GM21528 (cell line): ENCODE data around the gene FRRS1.

Experiments used
- ATAC-seq: cut with Tn5 transposase; IDR thresholded peaks from one replicate; pipeline ENCODE4 v1.9.1; 2021; ENCODE audit warnings: mild to moderate bottlenecking, moderate library complexity; ENCODE audit not compliant: unreplicated experiment, low FRiP score

The FRRS1 gene

GRCh38 chr1:99685516-99686180 is 80.8 kb downstream of the FRRS1 start:
- peak; percentile 90 for ATAC-seq

- ATAC-seq, result no peak
Measured at GRCh38 chr1:99682291-99682751, 84.1 kb downstream of the FRRS1 start.

GRCh38 chr1:99681583-99681982 is 84.9 kb downstream of the FRRS1 start:
- ATAC-seq, result no peak

- ATAC-seq, result no peak
Measured at GRCh38 chr1:99680270-99680669, 86.2 kb downstream of the FRRS1 start.

GRCh38 chr1:99677416-99677815 is 89.0 kb downstream of the FRRS1 start:
- no peak for ATAC-seq

- ATAC-seq, result no peak
Measured at GRCh38 chr1:99676876-99677275, 89.6 kb downstream of the FRRS1 start.

- no peak for ATAC-seq
Measured at GRCh38 chr1:99675994-99676393, 90.4 kb downstream of the FRRS1 start.

GRCh38 chr1:99675292-99675691 is 91.1 kb downstream of the FRRS1 start:
- no peak for ATAC-seq

- ATAC-seq, result no peak
Measured at GRCh38 chr1:99674115-99675064, 92.0 kb downstream of the FRRS1 start.

- no peak for ATAC-seq
Measured at GRCh38 chr1:99673315-99673714, 93.1 kb downstream of the FRRS1 start.

- no peak for ATAC-seq
Measured at GRCh38 chr1:99672530-99673213, 93.8 kb downstream of the FRRS1 start.

GRCh38 chr1:99672038-99672437 is 94.4 kb downstream of the FRRS1 start:
- ATAC-seq, result no peak

GRCh38 chr1:99670583-99670982 is 95.9 kb downstream of the FRRS1 start:
- no peak for ATAC-seq

GRCh38 chr1:99669821-99670220 is 96.6 kb downstream of the FRRS1 start:
- ATAC-seq, result no peak

- ATAC-seq, result no peak
Measured at GRCh38 chr1:99669376-99669775, 97.1 kb downstream of the FRRS1 start.

- no peak for ATAC-seq
Measured at GRCh38 chr1:99665212-99665611, 101.2 kb downstream of the FRRS1 start.

GRCh38 chr1:99663501-99663900 is 102.9 kb downstream of the FRRS1 start:
- no peak for ATAC-seq

- ATAC-seq, result no peak
Measured at GRCh38 chr1:99662539-99663080, 103.8 kb downstream of the FRRS1 start.

- no peak for ATAC-seq
Measured at GRCh38 chr1:99661780-99662179, 104.7 kb downstream of the FRRS1 start.

- ATAC-seq, result no peak
Measured at GRCh38 chr1:99660496-99660895, 105.9 kb downstream of the FRRS1 start.

GRCh38 chr1:99659755-99660210 is 106.7 kb downstream of the FRRS1 start:
- ATAC-seq, result no peak
